GOT3 (cell line): Measurements from ENCODE around the gene YY2.
"Not testable (repeated sequence)": the region's sequence is repeated elsewhere in the genome, so short reads cannot be mapped to it uniquely, and the experiment has no call there.

ENCODE experiments used
- DNase-seq: peaks from one replicate; lab custom pipeline; 2025; ENCODE audit warnings: mixed read lengths; lab: John Stamatoyannopoulos, UW

Gene YY2

GRCh38 chrX:21855937-21856415 lies at the start of gene YY2:
Gene YY2 (plus strand): TSS chrX:21855987. CDS start chrX:21856485, 498 bp downstream.
- no peak for DNase-seq

- no peak for DNase-seq
These were observed 49.1 kb upstream of the YY2 start for GRCh38 chrX:21806691-21807090.

GRCh38 chrX:21811832-21812231 lies 44.0 kb upstream of the YY2 start:
- DNase-seq = no peak

- no peak for DNase-seq
These were observed 43.2 kb upstream of the YY2 start for GRCh38 chrX:21812628-21813027.

GRCh38 chrX:21813612-21814368 lies 42.0 kb upstream of the YY2 start:
- no peak for DNase-seq

- DNase-seq = no peak
These were observed 39.7 kb upstream of the YY2 start for GRCh38 chrX:21816136-21816535.

- DNase-seq = not testable (repeated sequence)
These were observed 35.6 kb upstream of the YY2 start for GRCh38 chrX:21820170-21820569.

- no peak for DNase-seq
These were observed 33.9 kb upstream of the YY2 start for GRCh38 chrX:21821875-21822274.

GRCh38 chrX:21831496-21831895 lies 24.3 kb upstream of the YY2 start:
- DNase-seq = no peak

- DNase-seq = no peak
These were observed 18.7 kb upstream of the YY2 start for GRCh38 chrX:21837056-21837455.

GRCh38 chrX:21838937-21839333 lies 16.9 kb upstream of the YY2 start:
- no peak for DNase-seq

GRCh38 chrX:21839334-21840192 lies 16.2 kb upstream of the YY2 start, which contains the start of gene MBTPS2:
Gene MBTPS2 (plus strand): TSS chrX:21839617. CDS start chrX:21839735, 118 bp downstream.
- DNase-seq = peak; percentile 16

GRCh38 chrX:21840193-21840545 lies 15.6 kb upstream of the YY2 start:
- no peak for DNase-seq

- no peak for DNase-seq
These were observed 12.6 kb upstream of the YY2 start for GRCh38 chrX:21843179-21843578.

- no peak for DNase-seq
These were observed 10.7 kb upstream of the YY2 start for GRCh38 chrX:21845096-21845495.

- DNase-seq = no peak
These were observed 8.4 kb upstream of the YY2 start for GRCh38 chrX:21847342-21847741.

GRCh38 chrX:21853578-21853977 lies 2.2 kb upstream of the YY2 start:
- no peak for DNase-seq

- no peak for DNase-seq
These were observed 717 bp downstream of the YY2 start for GRCh38 chrX:21856504-21856903.

- no peak for DNase-seq
These were observed 7.5 kb downstream of the YY2 start for GRCh38 chrX:21863241-21863640.

GRCh38 chrX:21865436-21865835 lies 9.6 kb downstream of the YY2 start:
- no peak for DNase-seq

- DNase-seq = no peak
These were observed 14.7 kb downstream of the YY2 start for GRCh38 chrX:21870494-21870893.

- DNase-seq = no peak
These were observed 17.4 kb downstream of the YY2 start for GRCh38 chrX:21873063-21873775.
